PC-3 (cell line): ENCODE measurements around the gene SIN3B. TPM values are rescaled to one million over a fixed set of nuclear protein-coding genes. Genes with fewer than 3 reads are reported as not detected.

Experiments
- ATAC-seq: fragments of 200-7000 bp; cut with Tn5 transposase; 2 replicates; pipeline ENCODE4 v1.9.1; 2020; ENCODE audit warnings: mild to moderate bottlenecking, moderate library complexity
- BruUV-seq: library from RNA; stranded (reverse); fragments of 400-500 nt; replicated peaks from 2 replicates; lab custom pipeline; 2021; lab: Mats Ljungman, UMichigan
- CTCF ChIA-PET: fragments of 300-600 bp; sonication (Branson Sonifier 250); formaldehyde crosslinking; loops from one replicate; lab custom pipeline; 2022; ENCODE audit warnings: antibody characterized with exemption; lab: Charles Lee
- POLR2A ChIA-PET: fragments of 300-600 bp; sonication (Branson Sonifier 250); formaldehyde crosslinking; loops from one replicate; lab custom pipeline; 2022; ENCODE audit warnings: antibody characterized with exemption; ENCODE audit not compliant: unreplicated experiment; lab: Charles Lee
- DNase-seq: peaks from one replicate; pipeline ENCODE4 v3.0.0-alpha.2; 2015
- H2AFZ ChIP-seq: fragments of 300-600 bp; sonication (generic); 2 replicates; pipeline ENCODE4 v1.6.0; 2016; ENCODE audit warnings: antibody characterized with exemption, low read length
- H3F3A ChIP-seq: fragments of 300-600 bp; sonication (generic); one replicate; pipeline ENCODE4 v1.6.0; 2017; ENCODE audit warnings: antibody characterized with exemption, low read length, control low read depth, mild to moderate bottlenecking; ENCODE audit not compliant: unreplicated experiment
- H3K27ac ChIP-seq: fragments of 300-600 bp; sonication (generic); 2 replicates; pipeline ENCODE4 v1.5.1; 2016; ENCODE audit warnings: mild to moderate bottlenecking, low read length
- H3K27me3 ChIP-seq: fragments of 300-600 bp; sonication (generic); 2 replicates; pipeline ENCODE4 v1.6.1; 2016; ENCODE audit warnings: low read length, mixed read lengths
- H3K36me3 ChIP-seq: fragments of 300-600 bp; sonication (generic); 2 replicates; pipeline ENCODE4 v1.6.1; 2016; ENCODE audit warnings: low read depth, mixed run types, low read length, mixed read lengths
- H3K4me1 ChIP-seq: fragments of 300-600 bp; sonication (generic); 2 replicates; pipeline ENCODE4 v1.5.1; 2016; ENCODE audit warnings: low read length; ENCODE audit not compliant: insufficient read depth
- H3K4me2 ChIP-seq: fragments of 300-600 bp; sonication (generic); 2 replicates; pipeline ENCODE4 v1.6.0; 2016; ENCODE audit warnings: low read length
- H3K4me3 ChIP-seq: fragments of 300-600 bp; sonication (generic); 2 replicates; pipeline ENCODE4 v1.5.1; 2016; ENCODE audit warnings: mild to moderate bottlenecking, low read length, mixed read lengths
- H3K79me2 ChIP-seq: fragments of 300-600 bp; sonication (generic); 2 replicates; pipeline ENCODE4 v1.6.1; 2017; ENCODE audit warnings: low read length, mixed read lengths
- H3K9ac ChIP-seq: fragments of 300-600 bp; sonication (generic); 2 replicates; pipeline ENCODE4 v1.6.0; 2016; ENCODE audit warnings: mild to moderate bottlenecking, low read length
- H3K9me2 ChIP-seq: fragments of 300-600 bp; sonication (generic); replicated peaks from 2 replicates; pipeline ENCODE4 v1.6.1; 2016; ENCODE audit warnings: mixed run types, low read length, mixed read lengths
- H3K9me3 ChIP-seq: fragments of 300-600 bp; sonication (generic); 2 replicates; pipeline ENCODE4 v1.6.1; 2016; ENCODE audit warnings: low read length, mixed read lengths
- H4K20me1 ChIP-seq: fragments of 300-600 bp; sonication (generic); 2 replicates; pipeline ENCODE4 v1.6.1; 2016; ENCODE audit warnings: low read length, mixed read lengths
- EZH2 ChIP-seq: fragments of 300-600 bp; sonication (generic); IDR thresholded peaks from one replicate; pipeline ENCODE4 v1.6.1; 2017; ENCODE audit warnings: antibody characterized with exemption, mild to moderate bottlenecking, low read length; ENCODE audit not compliant: unreplicated experiment
- EZH2phosphoT487 ChIP-seq: fragments of 300-600 bp; sonication (generic); IDR thresholded peaks from 2 replicates; pipeline ENCODE4 v1.6.1; 2018; ENCODE audit warnings: mild to moderate bottlenecking, antibody characterized with exemption, low read length, borderline replicate concordance
- intact Hi-C: fragments of 100-400 bp; cut with micrococcal nuclease; formaldehyde crosslinking; loops from 2 replicates; pipeline ENCODE4 v1.9.0; 2023
- total RNA-seq: library from RNA; depleted of rRNA; stranded (reverse); fragments of >200 nt; gene quantifications from 2 replicates; pipeline ENCODE4 v1.2.3, GENCODE V29; 2014
- TF ChIP-seq, protein P1 (sequence below): fragments of 300-600 bp; sonication (generic); conservative IDR thresholded peaks from 2 replicates; pipeline ENCODE4 v1.5.1; 2017; ENCODE audit warnings: antibody characterized with exemption, low read depth, mild to moderate bottlenecking, low read length

The SIN3B gene
- total RNA-seq, 1 experiment from 2014 or later, result 46.4 TPM

DNA sequence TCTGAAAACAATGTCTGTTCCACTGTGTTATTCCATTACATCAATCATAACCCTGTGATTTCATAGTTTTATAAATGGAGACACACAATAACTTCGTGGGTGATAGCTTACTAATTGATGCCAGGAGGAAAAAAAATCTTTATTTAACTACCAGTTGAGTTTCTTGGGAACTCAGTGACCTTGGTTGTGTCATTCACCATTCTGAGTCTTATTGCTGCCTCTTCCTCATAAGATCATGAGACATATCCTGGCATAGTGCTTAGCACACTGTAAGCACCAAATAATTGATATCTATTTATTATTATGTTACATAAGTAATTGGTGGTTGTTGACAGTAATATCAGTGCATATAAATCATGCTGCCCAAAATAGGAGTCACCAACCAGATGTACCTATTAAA, 39.1 kb upstream of the SIN3B start:
- Histone ChIP-seq H3K9me3 (peaks cover 8% of the 10 kb centered on the region; the same call in 1 of the 2 replicates), H2AFZ (no peak overlapping the region), H3F3A (no peaks in the 10 kb centered on the region), H3K4me3 (no peak overlapping the region), H3K9ac (no peak overlapping the region), H3K79me2 (no peaks in the 10 kb centered on the region), H3K9me2 (no peaks in the 10 kb centered on the region), H4K20me1 (no peaks in the 10 kb centered on the region), H3K27me3 (no peaks in the 10 kb centered on the region), H3K4me2 (no peak overlapping the region), H3K4me1 (no peaks in the 10 kb centered on the region), H3K36me3 (peaks cover 6% of the 10 kb centered on the region; the same call in 1 of the 2 replicates), H3K27ac (no peak overlapping the region)
- POLR2A ChIA-PET, result no interaction called here
- TF ChIP-seq EZH2phosphoT487 (no peak), EZH2 (no peak)
- TF ChIP-seq, protein P1, sequence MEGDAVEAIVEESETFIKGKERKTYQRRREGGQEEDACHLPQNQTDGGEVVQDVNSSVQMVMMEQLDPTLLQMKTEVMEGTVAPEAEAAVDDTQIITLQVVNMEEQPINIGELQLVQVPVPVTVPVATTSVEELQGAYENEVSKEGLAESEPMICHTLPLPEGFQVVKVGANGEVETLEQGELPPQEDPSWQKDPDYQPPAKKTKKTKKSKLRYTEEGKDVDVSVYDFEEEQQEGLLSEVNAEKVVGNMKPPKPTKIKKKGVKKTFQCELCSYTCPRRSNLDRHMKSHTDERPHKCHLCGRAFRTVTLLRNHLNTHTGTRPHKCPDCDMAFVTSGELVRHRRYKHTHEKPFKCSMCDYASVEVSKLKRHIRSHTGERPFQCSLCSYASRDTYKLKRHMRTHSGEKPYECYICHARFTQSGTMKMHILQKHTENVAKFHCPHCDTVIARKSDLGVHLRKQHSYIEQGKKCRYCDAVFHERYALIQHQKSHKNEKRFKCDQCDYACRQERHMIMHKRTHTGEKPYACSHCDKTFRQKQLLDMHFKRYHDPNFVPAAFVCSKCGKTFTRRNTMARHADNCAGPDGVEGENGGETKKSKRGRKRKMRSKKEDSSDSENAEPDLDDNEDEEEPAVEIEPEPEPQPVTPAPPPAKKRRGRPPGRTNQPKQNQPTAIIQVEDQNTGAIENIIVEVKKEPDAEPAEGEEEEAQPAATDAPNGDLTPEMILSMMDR, result no peak
- DNase-seq (no peak), ATAC-seq (no peak)
- intact Hi-C loops, result no loop called here
- BruUV-seq, result no TSS peak
- CTCF ChIA-PET, result no interaction called here

DNA sequence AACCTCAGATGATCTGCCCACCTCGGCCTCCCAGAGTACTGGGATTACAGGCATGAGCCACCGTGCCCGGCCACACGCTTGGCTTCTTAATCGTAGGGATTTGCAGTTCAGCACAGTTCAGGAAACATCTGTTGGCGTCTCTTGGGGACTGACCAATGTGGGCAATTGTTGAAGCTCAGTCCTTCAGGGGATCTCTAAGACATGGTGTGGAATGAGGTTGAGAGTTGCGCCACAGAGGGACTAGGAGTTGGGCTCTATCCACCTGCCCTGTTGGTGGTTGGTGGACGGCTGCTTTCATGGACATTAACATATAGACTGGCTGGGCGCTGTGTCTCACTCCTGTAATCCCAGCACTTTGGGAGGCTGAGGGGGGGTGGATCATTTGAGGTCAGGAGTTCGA, 37.3 kb upstream of the SIN3B start:
- H3K36me3 ChIP-seq, result peaks cover 6% of the 10 kb centered on the region; the same call in 1 of the 2 replicates
- no peak overlapping the region for H3K9ac ChIP-seq
- no peaks in the 10 kb centered on the region for H3K79me2 ChIP-seq
- DNase-seq (no peak), ATAC-seq (no peak)
- no peaks in the 10 kb centered on the region for H3F3A ChIP-seq
- H3K9me2 ChIP-seq, result no peaks in the 10 kb centered on the region
- no peak overlapping the region for H3K4me2 ChIP-seq
- H3K4me1 ChIP-seq, result no peaks in the 10 kb centered on the region
- no peaks in the 10 kb centered on the region for H4K20me1 ChIP-seq
- H2AFZ ChIP-seq, result no peak overlapping the region
- ChIA-PET CTCF (no interaction called here), POLR2A (no interaction called here)
- TF ChIP-seq, protein P1, result no peak
- TF ChIP-seq EZH2, result no peak
- TF ChIP-seq EZH2phosphoT487, result no peak
- H3K4me3 ChIP-seq, result no peak overlapping the region
- BruUV-seq, result no TSS peak
- H3K27ac ChIP-seq, result no peak overlapping the region
- no peaks in the 10 kb centered on the region for H3K27me3 ChIP-seq
- H3K9me3 ChIP-seq, result peaks cover 8% of the 10 kb centered on the region; the same call in 1 of the 2 replicates
- intact Hi-C loops, result no loop called here

DNA sequence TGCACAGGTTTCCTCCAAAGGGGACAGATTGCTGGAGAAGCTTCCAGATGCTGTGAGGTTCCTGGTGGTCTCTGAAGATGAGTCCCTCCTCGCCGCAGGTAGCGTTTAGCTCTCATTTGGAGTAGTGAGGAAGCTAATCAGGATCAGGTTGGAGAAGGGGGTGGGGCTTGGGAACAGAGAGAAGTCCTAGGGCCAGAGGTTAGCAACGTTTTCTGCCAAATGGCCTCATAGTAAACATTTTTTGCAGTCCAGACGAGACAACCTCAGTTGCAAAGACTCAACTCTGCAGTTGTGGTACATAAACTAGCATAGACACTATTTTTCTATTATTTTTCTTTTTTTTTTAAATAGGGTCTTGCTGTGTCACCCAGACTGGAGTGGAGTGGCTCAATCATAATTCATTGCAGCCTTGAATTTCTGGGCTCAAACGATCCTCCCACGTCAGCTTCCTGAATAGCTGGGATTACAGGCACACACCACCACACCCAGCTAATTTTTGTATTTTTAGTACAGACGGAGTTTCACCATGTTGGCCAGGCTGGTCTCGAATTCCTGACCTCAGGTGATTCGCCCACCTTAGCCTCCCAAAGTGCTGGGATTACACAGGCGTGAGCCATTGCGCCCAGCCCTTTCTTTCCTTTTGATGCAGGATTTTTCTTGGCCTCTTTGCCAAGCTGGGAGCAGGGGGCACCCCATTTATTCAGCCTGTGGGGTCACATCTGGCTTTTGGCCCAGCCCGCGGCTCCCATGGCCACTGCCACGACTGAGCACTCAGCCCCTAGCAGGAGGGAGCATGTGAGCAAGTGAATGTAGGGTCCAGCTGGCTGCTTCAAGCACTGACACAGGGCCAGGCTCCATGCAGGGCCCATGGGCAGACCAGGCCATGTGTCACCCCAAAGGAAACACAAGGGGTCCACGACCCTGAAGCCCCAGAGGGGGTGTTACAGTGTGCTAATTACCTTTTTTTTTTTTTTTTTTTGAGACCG, 34.4 kb upstream of the SIN3B start:
- no TSS peak for BruUV-seq
- no peak for ATAC-seq

More for the DNA sequence above, 34.4 kb upstream of the SIN3B start:
- TF ChIP-seq, protein P1, result no peak
- no peak for TF ChIP-seq EZH2
- no peak for TF ChIP-seq EZH2phosphoT487
- no peaks in the 10 kb centered on the region for H3K9me2 ChIP-seq
- H3K9me3 ChIP-seq, result no peaks in the 10 kb centered on the region
- POLR2A ChIA-PET, result no interaction called here
- H3K79me2 ChIP-seq, result no peaks in the 10 kb centered on the region
- intact Hi-C loops, result no loop called here
- no peaks in the 10 kb centered on the region for H3K36me3 ChIP-seq
- no peak overlapping the region for H3K9ac ChIP-seq
- no peak overlapping the region for H3K27ac ChIP-seq
- H3K4me3 ChIP-seq, result no peak overlapping the region
- no peaks in the 10 kb centered on the region for H4K20me1 ChIP-seq
- no peak for DNase-seq
- no peaks in the 10 kb centered on the region for H3K4me1 ChIP-seq
- H3K4me2 ChIP-seq, result no peak overlapping the region
- CTCF ChIA-PET, result no interaction called here
- H3K27me3 ChIP-seq, result no peaks in the 10 kb centered on the region
- H2AFZ ChIP-seq, result no peak overlapping the region
- H3F3A ChIP-seq, result no peaks in the 10 kb centered on the region
